ENCODE measurements around the gene CPEB1. TPM values are rescaled to one million over a fixed set of nuclear protein-coding genes. Genes with fewer than 3 reads are reported as not detected.
"Not testable (repeated sequence)": the region's sequence is repeated elsewhere in the genome, so short reads cannot be mapped to it uniquely, and the experiment has no call there.

Gene CPEB1
- total RNA-seq, 1 experiment from 2014 or later = not detected

DNA sequence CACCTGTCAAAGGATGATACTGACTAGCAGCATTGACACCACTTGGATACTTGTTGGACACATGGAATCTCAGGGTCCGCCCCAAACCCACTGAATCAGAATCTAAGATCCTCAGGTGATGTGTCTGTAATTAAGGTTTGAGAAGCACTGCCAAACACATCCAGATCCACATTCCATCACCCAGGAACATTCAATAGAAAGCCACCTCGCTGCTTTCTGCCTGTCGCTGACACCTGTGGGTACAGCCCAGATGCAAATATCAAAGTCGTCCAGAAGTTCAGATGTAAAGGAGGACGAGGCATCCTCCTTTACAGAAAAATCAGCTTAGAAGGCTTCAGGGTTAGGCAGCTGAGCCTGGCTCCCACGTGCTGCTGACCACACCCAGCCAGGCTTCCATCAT lies 101.7 kb downstream of the CPEB1 start:
- DNase-seq (ENCODE audit: low spot score) = no peak

DNA sequence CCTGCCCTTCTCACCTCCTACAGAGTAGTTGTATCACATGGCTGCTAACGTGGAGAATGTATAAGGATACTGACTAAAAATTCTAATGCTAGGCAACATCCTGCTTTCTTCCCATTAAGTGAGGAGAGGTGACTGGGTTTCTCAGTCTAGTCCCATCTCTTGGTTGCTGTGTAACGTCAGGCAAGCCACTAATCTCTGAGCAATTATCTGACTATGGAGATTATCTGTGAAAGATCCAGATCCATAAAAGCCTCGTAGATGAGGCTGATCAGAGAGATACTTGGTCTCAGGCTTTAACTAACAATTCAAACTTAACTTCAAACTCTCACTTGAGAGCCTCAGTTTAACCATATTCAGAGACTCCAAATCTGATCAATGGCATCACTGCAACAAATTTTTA lies 102.2 kb downstream of the CPEB1 start:
- DNase-seq (ENCODE audit: low spot score) = no peak

DNA sequence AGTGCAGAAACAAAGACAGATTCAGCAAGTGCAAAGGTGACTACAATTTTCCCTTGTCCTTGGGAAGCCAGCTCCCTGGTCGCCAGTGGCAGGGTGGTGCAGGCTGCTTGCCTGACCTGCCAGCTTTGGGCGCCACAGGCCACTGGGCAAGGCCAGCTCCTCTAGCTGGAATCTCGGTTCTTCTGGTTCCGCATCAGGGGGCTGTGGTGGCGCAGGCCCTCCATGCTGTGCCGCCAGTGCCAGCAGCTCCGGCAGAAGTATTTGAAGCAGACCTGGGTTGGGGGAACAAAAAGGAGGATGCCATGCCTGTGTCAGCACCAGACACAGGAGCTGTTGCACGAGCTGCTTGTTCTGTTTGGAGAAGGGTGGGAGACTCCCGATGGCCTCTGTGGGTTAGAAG lies 102.7 kb downstream of the CPEB1 start:
- DNase-seq (ENCODE audit: low spot score) = no peak

DNA sequence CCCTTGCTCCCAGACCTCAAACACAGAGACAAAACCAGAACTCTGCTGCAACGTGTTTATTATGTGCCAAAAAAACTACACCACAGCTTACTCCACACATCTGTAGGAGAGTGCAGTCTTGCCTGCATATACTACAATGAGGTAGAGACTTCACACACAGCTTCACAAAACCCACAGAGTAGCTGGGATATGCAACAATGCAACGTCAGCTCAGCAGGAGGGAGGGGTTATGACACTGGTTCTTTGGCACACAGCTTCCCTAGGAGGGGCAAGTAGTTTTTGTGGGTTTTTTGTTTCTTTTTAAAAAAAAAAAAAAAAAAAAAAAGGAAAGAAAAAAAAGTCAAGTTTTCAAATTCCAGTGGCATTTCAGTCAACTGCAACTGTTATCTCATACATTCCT lies 104.0 kb downstream of the CPEB1 start:
- no peak for DNase-seq (ENCODE audit: low spot score)

DNA sequence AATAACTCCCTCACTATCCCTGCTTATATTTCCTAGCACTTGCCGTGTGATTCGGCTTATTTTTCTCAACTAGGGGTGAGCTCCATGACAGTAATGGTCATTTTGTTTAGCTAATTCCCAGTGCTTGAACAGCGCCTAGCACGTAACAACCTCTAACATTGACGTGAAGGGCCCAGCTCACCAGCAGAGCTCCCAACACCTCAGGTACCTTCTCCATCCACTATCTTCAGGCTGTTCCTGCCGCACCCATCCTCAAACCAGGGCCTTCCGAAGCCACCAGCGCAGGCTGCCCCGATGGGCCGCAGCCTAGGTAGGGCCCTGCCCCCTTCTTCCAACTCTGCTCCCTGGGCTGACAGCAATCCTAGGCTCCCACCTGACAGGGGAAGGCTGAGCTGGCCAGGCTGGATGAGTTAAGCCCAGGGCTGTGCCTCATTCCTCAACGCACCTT lies 106.2 kb downstream of the CPEB1 start:
- DNase-seq (ENCODE audit: low spot score) = no peak

DNA sequence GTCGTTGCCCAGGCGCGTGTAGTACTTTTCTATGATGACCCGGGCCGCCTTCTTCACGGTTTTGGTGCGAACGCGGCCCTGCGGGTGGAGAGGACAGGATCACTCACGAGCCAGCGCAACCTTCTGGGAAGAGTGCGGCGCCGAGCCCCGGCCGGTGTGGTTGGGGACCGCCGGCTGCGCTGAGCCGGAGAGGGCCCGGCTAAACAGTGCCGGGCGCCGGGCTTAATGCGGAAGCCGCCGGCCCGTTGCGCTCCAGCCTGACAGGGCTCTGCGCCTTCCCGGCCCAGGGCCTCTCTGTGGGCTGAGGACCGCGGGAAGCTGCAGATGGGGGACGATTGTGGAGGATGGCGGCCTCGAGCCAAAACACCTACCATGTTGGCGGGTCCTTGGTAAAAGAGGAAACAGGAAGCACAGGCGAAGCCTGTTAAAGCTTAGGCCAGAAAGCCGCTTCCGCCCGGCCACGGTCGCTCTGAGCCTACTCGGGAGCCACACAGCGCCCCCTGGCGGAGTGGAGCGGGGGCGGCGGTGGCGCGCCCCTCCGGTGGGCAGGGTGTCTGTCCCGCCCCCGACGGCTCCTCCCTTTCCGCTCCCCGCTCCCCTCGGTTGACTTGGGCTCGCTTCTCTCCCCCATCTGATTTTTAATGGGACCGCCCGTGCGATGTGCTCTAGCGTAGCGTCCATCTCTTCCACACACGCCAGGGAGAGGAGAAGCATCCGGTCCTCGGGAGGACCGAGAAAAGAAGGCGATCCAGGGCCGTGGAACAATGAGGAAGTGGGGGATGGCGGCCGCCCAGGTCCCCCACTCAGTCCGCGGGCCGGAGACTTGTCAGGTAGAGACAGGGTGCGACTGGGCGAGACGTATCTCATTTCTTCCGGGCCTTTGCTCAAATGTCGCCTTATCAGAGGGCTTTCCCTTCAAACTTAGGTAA lies 106.8 kb downstream of the CPEB1 start, which contains the start of gene RPS17:
Gene RPS17 (minus strand): TSS at position 403 of the 929 bp plus-strand sequence. CDS start 29 bp downstream, at position 374.
- peak; percentile 98 for DNase-seq (ENCODE audit: low spot score)

DNA sequence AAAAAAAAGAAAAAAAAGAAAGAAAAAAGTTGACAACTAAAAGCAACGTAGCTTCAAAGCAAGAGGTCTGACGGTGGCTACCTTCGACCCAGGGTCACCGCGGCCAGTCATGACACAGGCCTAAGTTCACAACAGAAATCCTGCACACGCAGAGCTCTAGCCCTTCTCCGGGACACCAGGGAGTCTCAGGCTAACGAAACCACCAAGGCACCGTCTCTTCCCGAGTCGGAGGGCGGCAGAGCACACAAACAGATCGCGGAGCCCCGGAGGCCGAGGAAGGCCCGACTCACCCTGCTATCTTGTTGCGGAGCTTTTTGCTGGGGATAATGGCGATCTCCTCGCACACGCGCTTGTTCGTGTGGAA lies 107.5 kb downstream of the CPEB1 start:
- peak; percentile 31 for DNase-seq (ENCODE audit: low spot score)

DNA sequence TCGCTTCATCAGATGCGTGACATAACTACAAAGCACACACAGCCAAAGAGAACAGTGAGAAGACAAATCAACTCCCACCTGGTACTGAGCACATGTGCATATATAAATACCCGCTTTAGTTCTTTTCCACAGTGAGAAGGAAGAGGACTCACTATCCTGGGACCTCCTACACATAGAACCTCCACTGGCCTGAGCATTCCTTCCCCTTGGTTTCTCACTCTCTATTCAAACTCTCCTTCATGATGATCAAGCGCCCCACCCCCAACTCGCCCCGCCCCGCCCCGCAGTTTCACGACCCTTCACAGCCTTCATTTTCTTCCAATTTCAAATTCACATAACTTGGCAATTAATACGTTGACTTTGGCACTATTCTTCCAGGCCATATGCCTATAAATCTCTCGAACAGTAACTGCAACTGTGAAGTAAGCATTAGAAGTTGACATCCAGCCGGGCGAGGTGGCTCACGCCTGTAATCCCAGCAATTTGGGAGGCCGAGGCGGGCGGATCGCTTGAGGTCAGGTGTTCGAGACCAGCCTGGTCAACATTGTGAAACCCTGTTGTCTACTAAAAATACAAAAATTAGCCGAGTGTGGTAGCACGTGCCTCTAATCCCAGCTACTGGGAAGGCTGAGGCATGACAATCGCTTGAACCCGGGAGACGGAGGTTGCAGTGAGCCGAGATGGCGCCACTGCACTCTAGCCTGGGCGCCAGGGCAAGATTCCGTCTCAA lies 108.0 kb downstream of the CPEB1 start:
- DNase-seq (ENCODE audit: low spot score) = peak; percentile 16

DNA sequence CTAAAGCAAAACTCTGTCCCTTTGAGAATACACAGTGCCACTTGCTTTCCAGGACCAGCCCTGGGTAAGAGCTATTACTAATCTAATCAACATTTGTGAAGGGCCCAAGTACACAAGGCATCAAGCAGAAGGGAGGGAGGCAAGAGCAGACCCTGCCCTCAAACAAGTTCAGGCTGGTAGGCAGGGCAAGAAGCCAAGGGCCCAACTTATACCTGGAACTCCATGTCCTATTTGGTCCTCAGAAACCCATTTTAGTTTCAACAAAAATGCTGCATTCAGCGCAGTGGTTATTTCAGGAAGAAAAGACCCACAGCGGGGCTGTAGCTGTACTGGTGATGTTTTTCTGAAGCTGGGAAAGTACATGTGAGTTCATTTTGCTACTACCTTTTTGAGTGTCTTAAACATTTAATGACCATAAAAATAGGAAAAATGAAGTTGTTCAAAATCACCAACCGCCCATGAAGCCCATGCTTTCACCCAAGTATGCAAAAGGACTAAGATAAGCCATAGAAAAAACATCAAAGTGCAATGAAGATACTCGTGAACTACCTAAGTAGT lies 109.7 kb downstream of the CPEB1 start:
- no peak for DNase-seq (ENCODE audit: low spot score)

DNA sequence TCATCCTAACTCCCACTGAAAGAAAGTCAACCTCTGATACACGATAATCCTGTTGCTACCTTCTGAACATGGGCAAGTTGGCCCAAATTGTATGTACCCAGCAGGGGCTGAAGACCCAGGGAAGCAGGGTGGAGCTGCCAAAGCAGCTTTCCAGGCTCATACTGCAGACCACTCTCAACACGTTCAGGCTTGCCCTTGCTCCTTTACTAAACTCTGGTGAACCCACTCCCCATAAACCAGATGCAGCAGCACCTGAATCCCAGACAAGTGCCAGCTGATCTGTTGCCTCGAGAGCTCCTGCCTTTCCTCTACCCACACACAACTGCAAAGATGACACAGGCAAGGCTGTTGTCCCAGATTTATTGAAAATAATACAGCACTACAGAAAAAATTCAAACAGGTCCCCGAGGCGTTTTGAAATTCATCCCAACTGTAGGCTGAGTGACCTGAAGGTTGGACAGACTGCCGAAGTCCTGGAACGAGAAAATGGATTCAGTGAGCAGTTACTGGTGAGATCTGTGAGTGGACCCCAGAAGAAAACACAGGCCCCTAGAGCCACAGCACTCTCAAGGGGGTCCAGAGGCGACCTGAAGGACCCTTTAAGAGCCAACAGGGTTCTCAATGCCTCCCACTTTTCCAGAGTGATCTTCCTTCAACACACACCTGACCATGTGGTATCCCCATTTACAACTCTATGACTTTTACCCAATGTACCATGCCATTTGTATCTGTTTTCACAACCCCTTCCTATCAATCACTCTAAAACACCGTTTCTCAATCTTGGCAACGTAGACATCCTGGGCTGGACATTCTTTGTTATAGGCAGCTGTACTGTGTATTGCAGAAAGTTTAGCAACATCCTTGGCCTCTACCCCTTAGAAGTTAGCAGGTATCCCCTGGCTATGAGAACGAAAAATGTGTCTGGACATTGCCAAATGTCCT lies 110.5 kb downstream of the CPEB1 start:
- DNase-seq (ENCODE audit: low spot score) = no peak

DNA sequence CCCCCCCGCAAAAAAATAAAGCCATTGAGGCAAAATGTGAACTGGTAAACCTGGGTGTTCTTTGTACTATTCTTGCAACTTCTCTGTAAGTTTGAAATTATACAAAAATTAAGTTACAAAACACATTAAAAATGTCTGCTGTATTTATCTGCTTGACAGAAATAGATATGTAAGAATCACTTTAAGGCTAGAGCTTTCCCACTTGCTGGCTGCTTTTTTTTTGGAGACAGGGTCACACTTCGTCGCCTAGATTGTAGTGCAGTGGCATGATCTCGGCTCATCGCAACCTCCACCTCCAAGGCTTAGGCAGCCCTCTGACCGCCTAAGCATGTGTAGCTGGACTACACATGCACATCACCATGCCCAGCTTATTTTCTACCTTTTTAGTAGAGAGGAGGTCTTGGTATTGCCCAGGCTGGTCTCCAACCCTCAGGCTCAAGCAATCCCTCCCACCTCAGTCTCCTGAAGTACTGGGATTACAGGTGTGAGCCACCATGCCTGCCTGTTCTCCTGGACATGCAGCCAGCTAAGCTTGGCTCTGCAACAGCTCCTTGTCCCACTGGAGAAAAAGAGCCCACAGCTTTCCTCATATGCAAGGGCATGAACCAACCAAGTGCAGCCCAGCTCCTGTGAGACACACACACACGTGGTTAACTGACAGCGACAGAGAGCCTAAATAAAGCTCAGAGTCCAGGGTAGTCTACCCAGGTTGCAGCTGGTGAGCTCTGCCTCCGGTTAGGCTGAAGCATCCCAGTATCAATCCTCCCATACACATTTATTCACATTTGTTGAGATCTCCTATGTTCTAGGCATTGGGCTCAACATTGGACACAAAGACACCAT lies 111.4 kb downstream of the CPEB1 start:
- peak; percentile 29 for DNase-seq (ENCODE audit: low spot score)

DNA sequence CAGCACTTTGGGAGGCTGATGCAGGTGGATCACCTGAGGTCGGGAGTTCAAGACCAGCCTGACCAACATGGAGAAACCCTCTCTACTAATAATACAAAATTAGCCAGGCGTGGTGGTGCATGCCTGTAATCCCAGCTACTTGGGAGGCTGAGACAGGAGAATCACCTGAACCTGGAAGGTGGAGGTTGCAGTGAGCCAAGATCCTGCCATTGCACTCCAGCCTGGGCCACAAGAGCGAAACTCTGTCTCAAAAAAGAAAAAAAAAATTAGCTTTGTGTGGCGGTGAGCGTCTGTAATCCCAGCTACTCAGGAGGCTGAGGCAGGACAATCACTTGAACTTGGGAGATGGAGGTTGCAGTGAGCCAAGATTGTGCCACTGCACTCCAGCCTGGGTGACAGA lies 112.0 kb downstream of the CPEB1 start:
- DNase-seq (ENCODE audit: low spot score) = not testable (repeated sequence)

DNA sequence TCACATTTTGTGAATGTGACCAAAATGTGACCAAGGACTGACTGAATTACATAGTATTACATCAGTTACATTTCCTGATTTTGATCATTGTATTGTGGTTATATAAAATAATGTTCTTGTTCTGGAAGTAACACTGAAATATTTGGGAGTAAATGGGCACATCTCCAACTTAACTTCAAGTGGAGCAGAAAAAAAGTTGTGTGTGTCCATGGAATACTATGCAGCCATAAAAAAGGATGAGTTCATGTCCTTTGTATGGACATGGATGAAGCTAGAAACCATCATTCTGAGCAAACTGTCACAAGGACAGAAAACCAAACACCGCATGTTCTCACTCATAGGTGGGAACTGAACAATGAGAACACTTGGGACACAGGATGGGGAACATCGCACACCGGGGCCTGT lies 112.7 kb downstream of the CPEB1 start:
- peak; percentile 12 for DNase-seq (ENCODE audit: low spot score)

DNA sequence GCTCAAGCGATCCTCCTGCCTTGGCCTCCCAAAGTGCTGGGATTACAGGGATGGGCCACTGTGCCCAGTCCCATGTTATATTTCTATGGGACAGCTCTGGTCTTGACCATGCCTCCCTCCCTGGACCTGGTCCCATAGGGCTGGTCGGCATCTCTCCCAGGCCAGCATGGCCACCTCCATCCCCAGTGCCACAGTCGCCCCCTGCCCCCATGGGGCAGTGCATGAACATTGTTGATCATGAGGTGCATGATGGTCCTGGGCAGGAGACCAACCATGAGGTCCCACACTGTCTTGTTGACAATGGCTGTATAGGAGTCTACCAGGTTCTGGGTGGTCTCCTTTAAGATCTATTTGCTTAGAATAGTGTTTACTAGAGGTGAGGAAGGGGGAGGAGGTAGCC lies 113.4 kb downstream of the CPEB1 start:
- no peak for DNase-seq (ENCODE audit: low spot score)

DNA sequence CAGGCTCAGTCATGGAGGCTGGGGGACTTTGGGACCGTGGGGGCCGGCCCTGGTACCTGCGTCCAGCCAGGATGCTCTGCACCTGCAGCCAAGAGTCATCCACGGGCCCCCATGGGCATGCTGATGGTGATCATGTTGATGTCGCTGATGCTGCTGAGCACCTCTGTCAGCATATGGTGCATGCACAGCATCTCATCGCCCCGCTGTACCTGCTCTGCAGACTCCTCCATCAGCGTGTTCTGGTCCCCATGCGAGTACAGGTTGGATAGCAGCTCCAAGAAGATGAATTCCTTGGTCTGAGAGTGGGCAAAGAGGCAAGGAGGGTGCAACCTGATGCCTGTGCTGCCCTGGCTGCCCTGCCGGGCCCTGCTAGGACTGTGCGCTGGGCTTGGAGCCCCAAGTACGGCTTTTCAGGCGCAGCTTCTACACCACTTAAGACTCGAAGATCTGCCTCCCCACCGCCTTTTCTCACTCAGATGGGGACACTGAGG lies 114.1 kb downstream of the CPEB1 start:
- no peak for DNase-seq (ENCODE audit: low spot score)

DNA sequence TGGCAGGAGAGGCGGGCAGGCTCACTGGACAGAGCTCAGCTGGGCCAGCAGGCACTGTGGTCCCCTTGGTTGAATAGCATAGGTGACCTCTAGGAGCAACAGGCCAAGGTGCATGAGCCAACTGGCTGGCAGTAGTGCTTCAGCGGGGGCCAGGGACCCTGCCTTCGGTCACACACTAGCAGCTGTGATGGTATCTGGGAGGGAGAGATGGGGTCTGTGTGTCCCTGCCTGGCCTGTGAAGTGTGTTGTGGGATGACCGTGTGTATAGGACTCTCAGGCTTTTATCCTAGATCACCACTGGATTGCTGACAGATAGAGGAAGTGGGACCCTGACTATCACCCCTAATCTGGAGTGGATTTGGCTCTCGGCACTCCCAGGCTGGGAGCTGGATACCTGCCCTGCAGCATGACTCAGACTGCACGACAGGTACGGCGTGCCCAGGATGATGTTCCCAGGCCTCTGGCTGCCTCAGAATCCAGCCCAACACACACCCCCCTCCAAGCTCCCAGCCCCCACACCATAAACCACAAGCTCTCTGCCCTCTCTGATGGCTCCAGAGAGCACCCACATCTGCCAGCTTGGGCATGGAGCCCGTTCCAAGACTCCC lies 114.7 kb downstream of the CPEB1 start:
- no peak for DNase-seq (ENCODE audit: low spot score)

DNA sequence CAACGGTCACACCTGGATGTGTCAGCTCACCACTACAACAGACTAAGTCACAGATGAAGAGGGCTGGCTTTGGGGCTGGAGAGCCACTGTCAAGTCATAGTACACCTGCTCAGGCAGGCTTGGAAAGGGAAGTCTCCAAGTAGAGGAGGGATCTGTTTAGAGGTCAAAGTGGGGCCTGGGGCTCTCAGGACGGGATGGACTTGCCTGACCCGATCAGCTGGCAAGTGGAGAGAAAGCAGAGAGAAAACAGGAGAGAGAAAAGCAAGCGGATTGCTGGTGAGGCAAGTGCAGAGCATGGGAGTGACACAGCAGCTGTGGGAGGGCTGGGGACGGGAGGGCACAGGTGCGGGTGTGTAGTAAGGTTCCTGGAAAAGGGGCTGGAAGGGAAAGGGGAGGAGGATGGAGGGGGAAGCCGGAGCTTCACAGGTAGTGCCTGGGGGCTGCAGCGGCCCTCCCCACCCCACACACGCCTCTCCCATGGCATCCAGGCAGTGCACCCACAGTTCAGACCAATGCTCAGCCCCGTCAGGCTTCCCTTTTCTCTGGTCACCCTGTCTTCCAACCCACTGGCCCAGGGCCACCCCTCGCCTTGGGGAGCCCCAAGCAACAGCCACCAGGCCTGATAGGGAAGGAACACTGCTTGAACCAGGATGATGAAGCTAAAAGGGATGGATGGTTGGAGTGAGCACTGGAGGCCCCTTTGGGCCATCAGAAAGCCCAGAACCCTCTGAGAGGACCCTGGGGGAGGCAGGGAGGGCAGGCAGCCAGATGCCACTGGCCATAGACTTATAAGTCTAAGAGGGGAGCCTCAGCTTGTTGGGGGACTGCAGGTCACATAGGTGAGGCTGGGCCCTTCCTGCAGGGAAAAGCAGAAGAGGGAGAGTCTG lies 115.4 kb downstream of the CPEB1 start:
- DNase-seq (ENCODE audit: low spot score) = no peak

DNA sequence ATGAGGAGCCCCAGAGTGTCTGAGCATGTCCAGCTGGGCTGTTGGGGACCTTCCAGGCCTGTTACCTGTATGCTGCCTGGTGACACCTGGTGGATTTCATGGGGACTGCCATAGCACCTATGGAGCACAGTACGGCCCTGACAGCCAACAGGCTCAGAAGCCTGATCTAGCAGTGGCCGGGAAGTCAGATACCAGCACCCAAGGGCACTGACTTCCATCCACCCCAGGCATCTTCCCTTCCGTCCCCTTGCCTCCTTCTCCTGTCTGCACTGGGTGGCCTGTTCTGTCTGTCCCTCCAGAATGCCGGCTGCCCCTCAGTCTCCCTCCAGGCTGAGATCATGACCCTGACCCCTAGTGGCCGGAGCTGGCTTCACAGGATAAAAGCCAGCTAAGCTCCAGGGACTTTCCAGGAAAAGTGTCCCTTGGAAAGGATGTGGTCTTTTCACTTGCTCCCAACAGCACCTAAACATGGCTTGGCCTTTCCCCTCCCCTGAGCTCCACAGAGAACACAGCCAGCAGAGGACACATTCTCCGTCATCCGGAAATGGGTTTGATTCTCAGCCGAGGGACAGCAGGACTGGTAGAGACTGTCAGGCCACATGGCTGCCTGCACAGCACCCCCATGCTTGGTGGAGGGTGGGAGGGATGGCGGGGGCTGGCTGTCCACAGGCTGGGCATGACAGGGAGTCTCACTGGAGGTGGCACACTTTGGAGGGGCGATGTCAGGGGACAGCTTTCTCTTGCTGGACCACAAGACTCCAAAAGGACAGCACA lies 116.4 kb downstream of the CPEB1 start:
- peak; percentile 89 for DNase-seq (ENCODE audit: low spot score)

All from HT-29 (cell line).